Skeletal muscle satellite cell (primary cell): ENCODE measurements around the gene XRCC6. TPM values are rescaled to one million over a fixed set of nuclear protein-coding genes. Genes with fewer than 3 reads are reported as not detected.
"Not testable (repeated sequence)": the region's sequence is repeated elsewhere in the genome, so short reads cannot be mapped to it uniquely, and the experiment has no call there.

Experiments used
- H3K27me3 ChIP-seq: 2 replicates; pipeline ENCODE4 v1.7.0; 2013; ENCODE audit warnings: low read length; ENCODE audit not compliant: control insufficient read depth, insufficient read depth
- H3K36me3 ChIP-seq: 2 replicates; pipeline ENCODE4 v1.7.0; 2013; ENCODE audit warnings: mild to moderate bottlenecking, control low read depth, low read length; ENCODE audit not compliant: insufficient read depth
- H3K4me1 ChIP-seq: 2 replicates; pipeline ENCODE4 v1.7.0; 2013; ENCODE audit warnings: low read length; ENCODE audit not compliant: control insufficient read depth, insufficient read depth
- H3K4me2 ChIP-seq: 2 replicates; pipeline ENCODE4 v1.7.0; 2013; ENCODE audit warnings: mild to moderate bottlenecking, low read length
- H3K4me3 ChIP-seq: 2 replicates; pipeline ENCODE4 v1.7.0; 2013; ENCODE audit warnings: low read length
- H3K9ac ChIP-seq: 2 replicates; pipeline ENCODE4 v1.7.0; 2013; ENCODE audit warnings: mild to moderate bottlenecking, low read depth, low read length, moderate library complexity
- H3K9me3 ChIP-seq: replicated peaks from 2 replicates; pipeline ENCODE4 v1.7.0; 2013; ENCODE audit warnings: mild to moderate bottlenecking, control low read depth, low read length
- total RNA-seq: library from RNA; depleted of rRNA; stranded (reverse); fragments of >200 nt; gene quantifications from 2 replicates; pipeline ENCODE4 v1.2.3, GENCODE V29; 2012; rRNA removed

The XRCC6 gene
- 267 and 273 TPM in 2 replicates for total RNA-seq

DNA sequence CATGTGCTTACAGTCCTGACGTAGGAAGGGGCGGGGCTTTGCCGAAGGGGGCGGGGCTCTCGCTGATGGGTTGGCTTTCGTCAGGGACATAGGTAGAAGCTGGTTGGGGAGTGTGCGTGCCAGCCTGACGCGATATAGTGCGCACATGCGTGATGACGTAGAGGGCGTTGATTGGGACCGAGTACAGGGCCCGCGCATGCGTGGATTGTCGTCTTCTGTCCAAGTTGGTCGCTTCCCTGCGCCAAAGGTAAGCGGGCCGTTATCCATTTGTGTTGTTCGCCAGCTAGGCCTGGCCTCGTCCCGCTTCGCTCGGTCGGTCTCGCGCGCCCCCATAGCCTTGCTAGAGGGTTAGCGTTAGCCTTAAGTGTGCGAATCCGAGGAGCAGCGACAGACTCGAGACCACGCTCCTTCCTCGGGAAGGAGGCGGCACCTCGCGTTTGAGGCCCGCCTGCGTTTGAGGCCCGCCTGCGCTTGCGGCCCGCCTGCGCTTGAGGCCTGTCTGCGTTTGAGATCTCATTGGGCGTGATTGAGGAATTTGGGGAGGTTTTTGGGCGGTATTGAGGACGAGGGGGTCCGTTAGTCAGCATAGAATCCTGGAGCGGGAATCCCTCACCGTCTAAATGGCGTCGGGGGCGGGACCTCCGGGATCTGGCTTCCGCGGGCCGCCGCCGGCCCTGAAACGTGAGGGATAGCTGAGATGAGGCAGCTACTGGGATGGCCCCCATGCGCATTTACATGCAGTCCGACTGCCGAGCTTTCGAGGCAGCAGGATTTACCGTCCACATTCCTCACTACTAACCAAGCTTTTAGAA, at the start of gene XRCC6:
TSS of gene XRCC6 (plus strand) at position 197 of the 812 bp plus-strand sequence. CDS start 710 bp downstream, outside the sequence.
- H3K27me3 ChIP-seq: no peaks in the 10 kb centered on the region
- H3K4me2 ChIP-seq: peak within 1 kb of the TSS; percentile 97
- H3K9me3 ChIP-seq: no peaks in the 10 kb centered on the region
- peaks cover 19% of the 10 kb centered on the region for H3K36me3 ChIP-seq
- H3K9ac ChIP-seq: peak within 1 kb of the TSS; percentile 98
- H3K4me1 ChIP-seq: peaks cover 19% of the 10 kb centered on the region
- H3K4me3 ChIP-seq: peak within 1 kb of the TSS; percentile 98

DNA sequence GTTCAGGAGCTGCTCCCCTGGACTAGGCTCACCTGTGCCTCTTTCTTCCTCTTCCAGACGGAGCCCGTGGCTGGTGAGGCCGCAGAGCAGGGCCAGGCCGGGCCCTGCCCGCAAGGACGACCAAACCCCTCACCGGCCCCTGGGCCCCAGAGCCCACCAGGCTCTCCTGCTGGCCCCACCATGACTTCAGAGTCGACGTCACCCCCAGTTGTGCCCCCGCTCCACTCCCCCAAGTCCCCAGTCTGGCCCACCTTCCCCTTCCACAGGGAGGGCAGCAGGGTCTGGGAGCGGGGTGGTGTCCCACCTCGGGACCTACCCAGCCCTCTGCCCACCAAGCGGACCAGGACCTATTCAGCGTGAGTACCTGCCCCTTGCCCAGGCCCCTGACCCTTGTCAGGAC, 49.3 kb upstream of the XRCC6 start:
- peaks cover 21% of the 10 kb centered on the region for H3K36me3 ChIP-seq
- H3K27me3 ChIP-seq: no peaks in the 10 kb centered on the region
- no peak overlapping the region for H3K9ac ChIP-seq
- H3K4me2 ChIP-seq: no peak overlapping the region
- no peak overlapping the region for H3K4me3 ChIP-seq
- no peaks in the 10 kb centered on the region for H3K4me1 ChIP-seq
- no peaks in the 10 kb centered on the region for H3K9me3 ChIP-seq

DNA sequence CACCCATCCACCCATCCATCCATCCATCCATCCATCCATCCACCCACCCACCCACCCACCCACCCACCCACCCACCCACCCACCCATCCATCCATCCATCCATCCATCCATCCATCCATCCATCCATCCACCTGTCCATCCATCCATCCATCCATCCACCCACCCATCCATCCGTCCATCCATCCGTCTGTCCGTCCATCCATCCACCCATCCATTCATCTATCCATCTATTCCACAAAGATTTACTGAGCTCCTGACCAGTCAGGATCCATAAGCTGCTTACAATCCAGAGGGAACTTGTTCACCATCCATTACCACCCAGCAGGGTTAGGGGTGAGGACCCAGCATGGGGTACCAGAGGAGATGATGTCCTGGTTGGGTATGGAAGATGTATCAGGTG, 48.8 kb upstream of the XRCC6 start:
- not testable (repeated sequence) for H3K9me3 ChIP-seq, H3K27me3 ChIP-seq, H3K4me1 ChIP-seq, H3K9ac ChIP-seq, H3K4me2 ChIP-seq, H3K4me3 ChIP-seq
- H3K36me3 ChIP-seq: peaks cover 24% of the 10 kb centered on the region

- no peak overlapping the region for H3K9ac ChIP-seq
- H3K4me1 ChIP-seq: no peaks in the 10 kb centered on the region
These were observed 47.4 kb upstream of the XRCC6 start for GRCh38 chr22:41573677-41574076.

DNA sequence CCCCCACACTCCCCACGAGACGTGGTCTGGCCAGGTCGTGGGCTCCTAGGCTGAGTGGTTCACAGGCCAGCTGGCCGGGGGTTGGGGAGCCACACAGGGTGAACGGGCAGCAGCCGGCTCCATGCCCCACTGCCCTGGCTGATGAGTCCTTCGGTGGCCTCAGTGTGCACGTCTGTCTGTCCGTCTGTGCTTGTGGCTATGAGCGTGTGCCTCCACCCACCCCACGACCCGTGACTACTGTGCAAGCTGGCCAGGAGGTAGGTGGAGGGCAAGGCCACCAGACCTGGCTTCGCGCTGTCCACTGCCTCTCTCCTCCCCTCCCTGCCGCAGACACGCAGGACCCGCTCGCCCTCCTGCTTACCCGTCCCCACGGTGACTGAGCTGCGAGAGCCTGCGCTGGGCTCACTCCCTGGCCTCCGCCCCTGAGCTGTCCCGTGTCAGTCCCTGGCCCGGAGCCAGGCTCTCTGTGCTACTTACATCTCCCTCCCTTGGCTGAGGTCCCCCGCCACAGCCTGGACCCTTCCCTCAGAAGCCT, 46.2 kb upstream of the XRCC6 start:
- Histone ChIP-seq H3K4me2 (no peak overlapping the region), H3K36me3 (peaks cover 48% of the 10 kb centered on the region), H3K27me3 (no peaks in the 10 kb centered on the region), H3K4me3 (no peak overlapping the region), H3K4me1 (no peaks in the 10 kb centered on the region), H3K9ac (no peak overlapping the region), H3K9me3 (no peaks in the 10 kb centered on the region)

More at GRCh38 chr22:41573677-41574076, 47.4 kb upstream of the XRCC6 start:
- H3K4me3 ChIP-seq: no peak overlapping the region
- no peaks in the 10 kb centered on the region for H3K27me3 ChIP-seq
- peaks cover 37% of the 10 kb centered on the region for H3K36me3 ChIP-seq
- H3K9me3 ChIP-seq: no peaks in the 10 kb centered on the region
- H3K4me2 ChIP-seq: no peak overlapping the region

- no peaks in the 10 kb centered on the region for H3K4me1 ChIP-seq
- no peaks in the 10 kb centered on the region for H3K27me3 ChIP-seq
- no peak overlapping the region for H3K9ac ChIP-seq
- H3K9me3 ChIP-seq: no peaks in the 10 kb centered on the region
- H3K4me3 ChIP-seq: no peak overlapping the region
- no peak overlapping the region for H3K4me2 ChIP-seq
- H3K36me3 ChIP-seq: peaks cover 54% of the 10 kb centered on the region
These were observed 45.6 kb upstream of the XRCC6 start for GRCh38 chr22:41575533-41575932.

DNA sequence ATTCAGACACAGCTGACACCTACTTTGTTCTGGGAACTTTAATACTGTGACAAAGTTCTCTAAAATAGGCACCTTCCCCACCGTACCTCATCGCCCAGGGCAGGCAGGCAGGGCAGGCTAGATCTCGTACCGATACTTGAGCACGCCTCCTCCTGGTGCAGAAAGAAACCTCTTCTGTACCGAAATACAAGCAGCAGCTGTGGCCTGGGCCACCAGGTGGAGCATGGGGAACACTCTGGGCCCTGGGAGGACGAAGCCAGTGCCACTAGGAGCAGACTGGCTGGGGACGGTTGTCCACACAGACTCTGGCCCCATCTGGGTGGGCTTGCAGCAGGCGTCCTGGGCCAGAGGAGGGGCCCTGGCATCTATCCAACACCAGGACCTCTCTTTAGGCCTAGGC, 44.2 kb upstream of the XRCC6 start:
- H3K27me3 ChIP-seq: no peaks in the 10 kb centered on the region
- no peak overlapping the region for H3K4me3 ChIP-seq
- H3K9ac ChIP-seq: no peak overlapping the region

GRCh38 chr22:41578114-41578513, 43.0 kb upstream of the XRCC6 start:
- Histone ChIP-seq H3K4me3 (no peak overlapping the region), H3K4me1 (no peaks in the 10 kb centered on the region), H3K36me3 (peaks cover 66% of the 10 kb centered on the region), H3K4me2 (no peak overlapping the region), H3K9me3 (no peaks in the 10 kb centered on the region), H3K9ac (no peak overlapping the region), H3K27me3 (no peaks in the 10 kb centered on the region)

More for the DNA sequence above, 44.2 kb upstream of the XRCC6 start:
- Histone ChIP-seq H3K4me2 (no peak overlapping the region), H3K4me1 (no peaks in the 10 kb centered on the region), H3K36me3 (peaks cover 58% of the 10 kb centered on the region), H3K9me3 (no peaks in the 10 kb centered on the region)

DNA sequence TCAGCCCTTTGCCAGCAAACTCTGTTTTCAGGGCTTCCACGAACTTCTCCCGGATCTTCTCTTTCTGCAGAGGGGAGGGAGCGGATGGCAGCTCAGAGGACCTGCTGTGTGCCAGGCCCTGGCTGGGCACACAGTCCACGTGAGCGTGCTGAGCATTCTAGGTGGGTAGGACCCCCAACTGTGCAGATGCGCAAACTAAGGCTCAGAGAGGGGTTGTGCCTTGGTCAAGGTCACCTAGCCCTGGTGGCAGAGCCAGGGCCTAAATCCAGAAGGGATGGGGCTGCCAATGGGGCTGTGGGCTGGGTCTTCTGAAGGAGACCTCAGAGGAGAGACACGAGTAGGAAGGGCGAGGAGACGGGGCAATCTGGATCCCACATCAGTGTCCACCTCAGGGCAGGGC, 42.3 kb upstream of the XRCC6 start:
- Histone ChIP-seq H3K9ac (no peak overlapping the region), H3K27me3 (no peaks in the 10 kb centered on the region), H3K4me1 (no peaks in the 10 kb centered on the region), H3K36me3 (peaks cover 72% of the 10 kb centered on the region), H3K4me3 (no peak overlapping the region), H3K4me2 (no peak overlapping the region), H3K9me3 (no peaks in the 10 kb centered on the region)

DNA sequence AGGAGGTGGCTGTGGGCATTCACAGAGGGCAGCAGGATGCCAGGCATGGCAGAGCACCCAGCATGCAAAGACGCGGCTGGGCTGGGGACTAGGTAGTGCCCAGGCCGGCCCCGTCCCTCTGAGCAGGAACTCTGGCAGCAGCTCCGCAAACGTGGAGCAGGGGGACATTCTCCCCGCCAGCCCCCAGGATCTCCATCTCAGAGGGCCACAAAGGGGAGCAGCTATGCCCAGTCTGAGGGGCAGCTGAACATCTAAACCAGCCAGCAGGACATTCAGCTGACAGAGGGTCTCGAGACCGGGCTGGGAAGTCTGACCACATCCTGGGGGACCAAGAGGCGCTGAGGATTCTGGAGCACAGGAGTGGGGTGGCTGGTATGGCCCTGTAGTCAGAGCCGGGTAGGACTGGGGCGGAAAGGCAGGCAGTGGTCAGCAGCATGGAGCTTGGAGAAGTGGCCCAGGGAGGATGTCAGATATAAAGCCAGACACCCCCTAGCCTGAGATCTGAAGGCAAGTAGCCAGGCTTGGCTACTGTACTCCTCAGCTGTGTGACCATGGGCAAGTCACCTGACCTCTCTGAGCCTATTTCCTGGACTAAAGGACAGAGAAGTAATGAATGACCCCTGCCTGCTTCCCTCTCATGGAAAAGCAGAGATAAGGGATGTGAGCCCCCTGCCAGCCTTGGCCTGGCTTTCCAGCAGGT, 41.6 kb upstream of the XRCC6 start:
- Histone ChIP-seq H3K4me1 (no peaks in the 10 kb centered on the region), H3K9ac (no peak overlapping the region), H3K36me3 (peaks cover 74% of the 10 kb centered on the region), H3K27me3 (no peaks in the 10 kb centered on the region), H3K9me3 (no peaks in the 10 kb centered on the region), H3K4me3 (no peak overlapping the region), H3K4me2 (no peak overlapping the region)

- Histone ChIP-seq H3K36me3 (peaks cover 76% of the 10 kb centered on the region), H3K4me3 (no peak overlapping the region), H3K4me1 (no peaks in the 10 kb centered on the region), H3K9ac (no peak overlapping the region), H3K9me3 (no peaks in the 10 kb centered on the region), H3K27me3 (no peaks in the 10 kb centered on the region), H3K4me2 (no peak overlapping the region)
These were observed 41.1 kb upstream of the XRCC6 start for GRCh38 chr22:41579997-41580355.
